Chondrocyte (in vitro differentiated cells): ENCODE measurements around the gene SPTB. TPM values are rescaled to one million over a fixed set of nuclear protein-coding genes. Genes with fewer than 3 reads are reported as not detected.
A peak's percentile ranks its signal among the peaks of the same experiment; 100 is the strongest.

Source experiments
- DNase-seq: peaks from one replicate; pipeline ENCODE4 v3.0.0; 2021; ENCODE audit warnings: mixed read lengths, low spot score
- H3K27ac Mint-ChIP-seq: one replicate; pipeline ENCODE4 v1.8.0; 2021; ENCODE audit warnings: mild to moderate bottlenecking, moderate library complexity, mixed read lengths; ENCODE audit not compliant: unreplicated experiment
- H3K27me3 Mint-ChIP-seq: 2 replicates; pipeline ENCODE4 v1.8.0; 2021; ENCODE audit warnings: low read depth, mixed read lengths
- H3K36me3 Mint-ChIP-seq: 2 replicates; pipeline ENCODE4 v1.8.0; 2021; ENCODE audit warnings: low read depth, mixed read lengths
- H3K4me1 Mint-ChIP-seq: 2 replicates; pipeline ENCODE4 v1.8.0; 2021; ENCODE audit warnings: low read depth, mild to moderate bottlenecking, mixed read lengths
- H3K4me3 Mint-ChIP-seq: one replicate; pipeline ENCODE4 v1.8.0; 2021; ENCODE audit warnings: mild to moderate bottlenecking, moderate library complexity, mixed read lengths; ENCODE audit not compliant: unreplicated experiment
- H3K9me3 Mint-ChIP-seq: 2 replicates; pipeline ENCODE4 v1.8.0; 2021; ENCODE audit warnings: low read depth, mixed read lengths
- total RNA-seq: library from RNA; stranded (reverse); gene quantifications from 3 replicates; pipeline ENCODE4 v1.2.1, GENCODE V29; 2021
- TF ChIP-seq, protein P1 (sequence below): fragments of 200-600 bp; sonication (generic); IDR thresholded peaks from 2 replicates; pipeline ENCODE4 v1.5.0; 2021; ENCODE audit warnings: antibody characterized with exemption, mild to moderate bottlenecking, moderate library complexity

The SPTB gene
- total RNA-seq, 1 donor from 2014 or later: 7.2 TPM

- Mint-ChIP-seq H3K9me3 (no peaks in the 10 kb centered on the region), H3K4me3 (no peak overlapping the region)
- TF ChIP-seq, protein P1, sequence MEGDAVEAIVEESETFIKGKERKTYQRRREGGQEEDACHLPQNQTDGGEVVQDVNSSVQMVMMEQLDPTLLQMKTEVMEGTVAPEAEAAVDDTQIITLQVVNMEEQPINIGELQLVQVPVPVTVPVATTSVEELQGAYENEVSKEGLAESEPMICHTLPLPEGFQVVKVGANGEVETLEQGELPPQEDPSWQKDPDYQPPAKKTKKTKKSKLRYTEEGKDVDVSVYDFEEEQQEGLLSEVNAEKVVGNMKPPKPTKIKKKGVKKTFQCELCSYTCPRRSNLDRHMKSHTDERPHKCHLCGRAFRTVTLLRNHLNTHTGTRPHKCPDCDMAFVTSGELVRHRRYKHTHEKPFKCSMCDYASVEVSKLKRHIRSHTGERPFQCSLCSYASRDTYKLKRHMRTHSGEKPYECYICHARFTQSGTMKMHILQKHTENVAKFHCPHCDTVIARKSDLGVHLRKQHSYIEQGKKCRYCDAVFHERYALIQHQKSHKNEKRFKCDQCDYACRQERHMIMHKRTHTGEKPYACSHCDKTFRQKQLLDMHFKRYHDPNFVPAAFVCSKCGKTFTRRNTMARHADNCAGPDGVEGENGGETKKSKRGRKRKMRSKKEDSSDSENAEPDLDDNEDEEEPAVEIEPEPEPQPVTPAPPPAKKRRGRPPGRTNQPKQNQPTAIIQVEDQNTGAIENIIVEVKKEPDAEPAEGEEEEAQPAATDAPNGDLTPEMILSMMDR: peak; percentile 80
Observed at GRCh38 chr14:64801800-64802199, 77.9 kb downstream of the SPTB start.

DNA sequence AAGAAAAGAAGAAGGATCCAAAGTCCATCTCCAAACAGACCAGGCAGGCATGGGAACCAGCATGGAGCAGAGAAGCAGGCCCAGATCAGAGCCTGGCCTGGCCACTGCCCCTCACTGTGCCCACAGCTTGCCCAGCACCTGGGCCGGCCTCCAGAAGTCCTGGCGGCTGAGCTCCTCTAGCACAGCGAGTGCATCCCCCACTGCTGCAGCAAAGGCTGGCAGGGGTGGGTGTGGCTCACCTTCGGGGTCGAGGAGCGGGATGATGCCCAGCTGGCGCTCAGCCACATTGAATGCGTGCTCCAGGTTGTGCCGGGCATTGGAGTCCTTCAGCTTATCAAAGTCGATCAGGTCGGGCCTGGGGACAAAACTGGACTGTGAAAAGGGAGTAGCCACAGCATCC lies 78.7 kb downstream of the SPTB start:
- H3K4me1 Mint-ChIP-seq: peaks cover 15% of the 10 kb centered on the region
- no peaks in the 10 kb centered on the region for H3K36me3 Mint-ChIP-seq
- no peaks in the 10 kb centered on the region for H3K27me3 Mint-ChIP-seq
- DNase-seq: no peak
- no peak overlapping the region for H3K27ac Mint-ChIP-seq
- H3K9me3 Mint-ChIP-seq: no peaks in the 10 kb centered on the region
- TF ChIP-seq, protein P1: no peak
- no peak overlapping the region for H3K4me3 Mint-ChIP-seq

More at GRCh38 chr14:64801800-64802199, 77.9 kb downstream of the SPTB start:
- Mint-ChIP-seq H3K27ac (no peak overlapping the region), H3K27me3 (no peaks in the 10 kb centered on the region), H3K4me1 (peaks cover 22% of the 10 kb centered on the region), H3K36me3 (no peaks in the 10 kb centered on the region)
- no peak for DNase-seq

DNA sequence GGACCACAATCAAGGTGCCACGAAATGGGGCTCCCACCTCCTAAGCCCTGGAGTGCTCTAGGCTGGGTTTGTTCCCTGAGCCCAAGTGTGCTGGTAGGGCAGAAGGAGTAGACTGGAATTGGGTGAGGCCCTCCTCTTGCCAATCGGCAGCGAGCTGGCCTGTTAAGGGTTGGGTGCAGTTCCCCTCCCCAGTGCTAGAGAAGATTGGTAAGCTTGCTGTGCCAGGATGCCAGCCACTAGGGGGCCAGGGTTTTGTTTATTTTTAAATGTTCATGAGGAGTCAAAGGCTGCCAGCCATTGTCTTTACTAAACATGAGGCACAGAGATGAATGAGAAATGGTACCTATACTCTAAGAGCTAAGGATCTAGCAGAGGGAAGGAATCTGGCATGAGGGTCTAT lies 79.7 kb downstream of the SPTB start:
- Mint-ChIP-seq H3K27me3 (no peaks in the 10 kb centered on the region), H3K36me3 (no peaks in the 10 kb centered on the region), H3K4me1 (peaks cover 4% of the 10 kb centered on the region), H3K9me3 (no peaks in the 10 kb centered on the region), H3K27ac (no peak overlapping the region), H3K4me3 (no peak overlapping the region)
- DNase-seq: no peak
- TF ChIP-seq, protein P1: peak; percentile 78

GRCh38 chr14:64799555-64799954 lies 80.2 kb downstream of the SPTB start:
- TF ChIP-seq, protein P1: no peak
- Mint-ChIP-seq H3K9me3 (no peaks in the 10 kb centered on the region), H3K4me3 (no peak overlapping the region), H3K27ac (no peak overlapping the region), H3K4me1 (peaks cover 4% of the 10 kb centered on the region), H3K36me3 (no peaks in the 10 kb centered on the region), H3K27me3 (no peaks in the 10 kb centered on the region)
- peak; percentile 64 for DNase-seq

GRCh38 chr14:64796369-64796768 lies 83.3 kb downstream of the SPTB start:
- Mint-ChIP-seq H3K4me1 (peaks cover 7% of the 10 kb centered on the region), H3K27me3 (no peaks in the 10 kb centered on the region), H3K4me3 (no peak overlapping the region), H3K36me3 (peaks cover 2% of the 10 kb centered on the region), H3K27ac (no peak overlapping the region), H3K9me3 (no peaks in the 10 kb centered on the region)
- TF ChIP-seq, protein P1: no peak
- peak; percentile 68 for DNase-seq
